ENCODE measurements around the gene CLDN5.

The CLDN5 gene

GRCh38 chr22:19505735-19506126, 18.5 kb downstream of the CLDN5 start:
- ATAC-seq (ENCODE audit: insufficient read depth, low read depth) (peak; percentile 25; the same call in 2 of the 3 replicates), DNase-seq (no peak)
- H3K27ac ChIP-seq (ENCODE audit: low read length), result peak overlapping the region; percentile 41; the same call in 1 of the 2 replicates
- H3K36me3 ChIP-seq (ENCODE audit: insufficient read depth, low read length), result peaks cover 96% of the 10 kb centered on the region
- no peak overlapping the region for H3K4me2 ChIP-seq (ENCODE audit: insufficient read depth, low read length)
- no peak overlapping the region for H2AFZ ChIP-seq (ENCODE audit: low read depth, low read length)
- H3K9ac ChIP-seq (ENCODE audit: low read depth, low read length), result no peak overlapping the region
- H3K27me3 ChIP-seq (ENCODE audit: insufficient read depth, low read length, poor library complexity), result no peaks in the 10 kb centered on the region
- no peak for TF ChIP-seq EZH2 (IDR thresholded peaks at IDR 0.05; ENCODE audit: borderline replicate concordance, low read depth, low read length, severe bottlenecking)
- TF ChIP-seq, protein P1, sequence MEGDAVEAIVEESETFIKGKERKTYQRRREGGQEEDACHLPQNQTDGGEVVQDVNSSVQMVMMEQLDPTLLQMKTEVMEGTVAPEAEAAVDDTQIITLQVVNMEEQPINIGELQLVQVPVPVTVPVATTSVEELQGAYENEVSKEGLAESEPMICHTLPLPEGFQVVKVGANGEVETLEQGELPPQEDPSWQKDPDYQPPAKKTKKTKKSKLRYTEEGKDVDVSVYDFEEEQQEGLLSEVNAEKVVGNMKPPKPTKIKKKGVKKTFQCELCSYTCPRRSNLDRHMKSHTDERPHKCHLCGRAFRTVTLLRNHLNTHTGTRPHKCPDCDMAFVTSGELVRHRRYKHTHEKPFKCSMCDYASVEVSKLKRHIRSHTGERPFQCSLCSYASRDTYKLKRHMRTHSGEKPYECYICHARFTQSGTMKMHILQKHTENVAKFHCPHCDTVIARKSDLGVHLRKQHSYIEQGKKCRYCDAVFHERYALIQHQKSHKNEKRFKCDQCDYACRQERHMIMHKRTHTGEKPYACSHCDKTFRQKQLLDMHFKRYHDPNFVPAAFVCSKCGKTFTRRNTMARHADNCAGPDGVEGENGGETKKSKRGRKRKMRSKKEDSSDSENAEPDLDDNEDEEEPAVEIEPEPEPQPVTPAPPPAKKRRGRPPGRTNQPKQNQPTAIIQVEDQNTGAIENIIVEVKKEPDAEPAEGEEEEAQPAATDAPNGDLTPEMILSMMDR (IDR thresholded peaks at IDR 0.05; ENCODE audit: borderline replicate concordance, extremely low read depth, low read length, poor library complexity, severe bottlenecking), result no peak
- H4K20me1 ChIP-seq (ENCODE audit: insufficient read depth, low read length), result peaks cover 11% of the 10 kb centered on the region; the same call in 1 of the 2 replicates
- H3K4me3 ChIP-seq (ENCODE audit: low read depth in 1 of 2, low read length in 2 of 2), result no peak overlapping the region
- peaks cover 7% of the 10 kb centered on the region; the same call in 1 of the 2 replicates for H3K4me1 ChIP-seq (ENCODE audit: insufficient read depth, low read length)
- H3K79me2 ChIP-seq (ENCODE audit: insufficient read depth, low read length), result no peaks in the 10 kb centered on the region
- no peaks in the 10 kb centered on the region for H3K9me3 ChIP-seq (ENCODE audit: insufficient read depth, low read length, severe bottlenecking)

- no peak overlapping the region for H2AFZ ChIP-seq (ENCODE audit: low read depth, low read length)
- H3K9me3 ChIP-seq (ENCODE audit: insufficient read depth, low read length, severe bottlenecking), result no peaks in the 10 kb centered on the region
- H3K4me2 ChIP-seq (ENCODE audit: insufficient read depth, low read length), result no peak overlapping the region
- no peak overlapping the region for H3K4me3 ChIP-seq (ENCODE audit: low read depth in 1 of 2, low read length in 2 of 2)
- H3K27me3 ChIP-seq (ENCODE audit: insufficient read depth, low read length, poor library complexity), result no peaks in the 10 kb centered on the region
- H3K27ac ChIP-seq (ENCODE audit: low read length), result peak overlapping the region; percentile 58; the same call in 1 of the 2 replicates
- H3K36me3 ChIP-seq (ENCODE audit: insufficient read depth, low read length), result peaks cover 96% of the 10 kb centered on the region
- no peaks in the 10 kb centered on the region for H3K79me2 ChIP-seq (ENCODE audit: insufficient read depth, low read length)
- DNase-seq (peak; percentile 57), ATAC-seq (ENCODE audit: insufficient read depth, low read depth) (peak; percentile 79)
- TF ChIP-seq, protein P1 (IDR thresholded peaks at IDR 0.05; ENCODE audit: borderline replicate concordance, extremely low read depth, low read length, poor library complexity, severe bottlenecking), result no peak
- no peak for TF ChIP-seq EZH2 (IDR thresholded peaks at IDR 0.05; ENCODE audit: borderline replicate concordance, low read depth, low read length, severe bottlenecking)
- H3K9ac ChIP-seq (ENCODE audit: low read depth, low read length), result no peak overlapping the region
- H4K20me1 ChIP-seq (ENCODE audit: insufficient read depth, low read length), result peaks cover 11% of the 10 kb centered on the region; the same call in 1 of the 2 replicates
- H3K4me1 ChIP-seq (ENCODE audit: insufficient read depth, low read length), result peaks cover 7% of the 10 kb centered on the region; the same call in 1 of the 2 replicates
These were observed 19.1 kb downstream of the CLDN5 start for GRCh38 chr22:19504900-19505734.

DNA sequence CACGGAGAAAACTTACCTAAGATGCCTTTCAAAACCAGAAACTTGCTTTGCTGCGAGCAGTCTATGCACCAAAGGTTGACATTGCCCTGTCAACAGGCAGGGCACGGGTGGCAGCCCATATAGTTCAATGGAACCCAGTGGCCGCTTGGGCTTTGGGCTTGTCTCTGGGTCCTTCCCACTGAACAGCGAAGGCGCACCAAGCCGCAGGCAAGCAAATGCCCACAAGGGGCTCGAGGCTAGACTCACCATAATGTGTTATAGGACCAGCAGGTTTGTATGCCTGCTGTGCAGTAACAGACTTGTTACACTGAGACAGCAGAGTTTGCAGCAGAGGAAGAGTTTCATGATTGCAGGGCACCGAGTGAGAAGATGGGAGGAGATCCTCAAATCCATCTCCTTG, 20.3 kb downstream of the CLDN5 start:
- no peak for TF ChIP-seq EZH2 (IDR thresholded peaks at IDR 0.05; ENCODE audit: borderline replicate concordance, low read depth, low read length, severe bottlenecking)
- TF ChIP-seq, protein P1 (IDR thresholded peaks at IDR 0.05; ENCODE audit: borderline replicate concordance, extremely low read depth, low read length, poor library complexity, severe bottlenecking), result peak; percentile 21
- H3K27me3 ChIP-seq (ENCODE audit: insufficient read depth, low read length, poor library complexity), result no peaks in the 10 kb centered on the region
- H3K36me3 ChIP-seq (ENCODE audit: insufficient read depth, low read length), result peaks cover 96% of the 10 kb centered on the region
- no peak overlapping the region for H2AFZ ChIP-seq (ENCODE audit: low read depth, low read length)
- H3K4me2 ChIP-seq (ENCODE audit: insufficient read depth, low read length), result no peak overlapping the region
- peaks cover 21% of the 10 kb centered on the region for H4K20me1 ChIP-seq (ENCODE audit: insufficient read depth, low read length)
- H3K27ac ChIP-seq (ENCODE audit: low read length), result no peak overlapping the region
- H3K4me3 ChIP-seq (ENCODE audit: low read depth in 1 of 2, low read length in 2 of 2), result no peak overlapping the region
- ATAC-seq (ENCODE audit: insufficient read depth, low read depth), result peak; percentile 27; the same call in 1 of the 3 replicates
- H3K9me3 ChIP-seq (ENCODE audit: insufficient read depth, low read length, severe bottlenecking), result no peaks in the 10 kb centered on the region
- DNase-seq, result no peak
- H3K79me2 ChIP-seq (ENCODE audit: insufficient read depth, low read length), result no peaks in the 10 kb centered on the region
- H3K9ac ChIP-seq (ENCODE audit: low read depth, low read length), result no peak overlapping the region
- H3K4me1 ChIP-seq (ENCODE audit: insufficient read depth, low read length), result peaks cover 7% of the 10 kb centered on the region; the same call in 1 of the 2 replicates

All from DND-41 (cell line).